ENCODE measurements around the gene CACNA1C. TPM values are rescaled to one million over a fixed set of nuclear protein-coding genes. Genes with fewer than 3 reads are reported as not detected.
"Not testable (repeated sequence)": the region's sequence is repeated elsewhere in the genome, so short reads cannot be mapped to it uniquely, and the experiment has no call there.

The CACNA1C gene
- total RNA-seq, 1 donor from 2014 or later, result not detected

GRCh38 chr12:2679068-2679815 is 626.5 kb downstream of the CACNA1C start:
- DNase-seq (ENCODE audit: low read depth), result no peak

GRCh38 chr12:2679816-2680675 is 627.3 kb downstream of the CACNA1C start:
- DNase-seq (ENCODE audit: low read depth), result no peak

- no peak for DNase-seq (ENCODE audit: low read depth)
These were observed 627.9 kb downstream of the CACNA1C start for GRCh38 chr12:2680676-2681039.

- no peak for DNase-seq (ENCODE audit: low read depth)
These were observed 628.8 kb downstream of the CACNA1C start for GRCh38 chr12:2681450-2682205.

GRCh38 chr12:2682296-2683251 is 629.8 kb downstream of the CACNA1C start:
- peak; percentile 59 for DNase-seq (ENCODE audit: low read depth)

GRCh38 chr12:2683283-2684025 is 630.7 kb downstream of the CACNA1C start:
- no peak for DNase-seq (ENCODE audit: low read depth)

- DNase-seq (ENCODE audit: low read depth), result not testable (repeated sequence)
These were observed 631.2 kb downstream of the CACNA1C start for GRCh38 chr12:2684026-2684325.

- not testable (repeated sequence) for DNase-seq (ENCODE audit: low read depth)
These were observed 633.0 kb downstream of the CACNA1C start for GRCh38 chr12:2685620-2686279.

- DNase-seq (ENCODE audit: low read depth), result no peak
These were observed 633.5 kb downstream of the CACNA1C start for GRCh38 chr12:2686280-2686646.

GRCh38 chr12:2687058-2687457 is 634.3 kb downstream of the CACNA1C start:
- no peak for DNase-seq (ENCODE audit: low read depth)

- DNase-seq (ENCODE audit: low read depth), result no peak
These were observed 634.9 kb downstream of the CACNA1C start for GRCh38 chr12:2687726-2688125.

GRCh38 chr12:2688381-2688931 is 635.7 kb downstream of the CACNA1C start:
- no peak for DNase-seq (ENCODE audit: low read depth)

GRCh38 chr12:2689393-2689792 is 636.6 kb downstream of the CACNA1C start:
- DNase-seq (ENCODE audit: low read depth), result no peak

GRCh38 chr12:2689879-2690278 is 637.1 kb downstream of the CACNA1C start:
- no peak for DNase-seq (ENCODE audit: low read depth)

GRCh38 chr12:2690348-2691005 is 637.7 kb downstream of the CACNA1C start:
- DNase-seq (ENCODE audit: low read depth), result no peak

GRCh38 chr12:2691006-2691344 is 638.2 kb downstream of the CACNA1C start:
- no peak for DNase-seq (ENCODE audit: low read depth)

GRCh38 chr12:2691345-2692071 is 638.7 kb downstream of the CACNA1C start:
- DNase-seq (ENCODE audit: low read depth), result no peak

- DNase-seq (ENCODE audit: low read depth), result no peak
These were observed 639.3 kb downstream of the CACNA1C start for GRCh38 chr12:2692080-2692479.

All from myocyte (in vitro differentiated cells).